Measurements from ENCODE around the gene ARRB1.
"Not testable (repeated sequence)": the region's sequence is repeated elsewhere in the genome, so short reads cannot be mapped to it uniquely, and the experiment has no call there.

ARRB1 gene

GRCh38 chr11:75344186-75344585 lies 7.3 kb downstream of the ARRB1 start:
- no peak for DNase-seq (ENCODE audit: low spot score)

GRCh38 chr11:75342966-75343870 lies 8.2 kb downstream of the ARRB1 start:
- DNase-seq (ENCODE audit: low spot score), result no peak

- DNase-seq (ENCODE audit: low spot score), result no peak
These were observed 9.1 kb downstream of the ARRB1 start for GRCh38 chr11:75342231-75342918.

- DNase-seq (ENCODE audit: low spot score), result no peak
These were observed 9.8 kb downstream of the ARRB1 start for GRCh38 chr11:75341612-75342011.

GRCh38 chr11:75339685-75340409 lies 11.6 kb downstream of the ARRB1 start:
- no peak for DNase-seq (ENCODE audit: low spot score)

- DNase-seq (ENCODE audit: low spot score), result peak; percentile 52
These were observed 12.8 kb downstream of the ARRB1 start for GRCh38 chr11:75338516-75339208.

- DNase-seq (ENCODE audit: low spot score), result peak; percentile 38
These were observed 14.2 kb downstream of the ARRB1 start for GRCh38 chr11:75337195-75337654.

- no peak for DNase-seq (ENCODE audit: low spot score)
These were observed 16.5 kb downstream of the ARRB1 start for GRCh38 chr11:75334976-75335375.

GRCh38 chr11:75334402-75334891 lies 17.0 kb downstream of the ARRB1 start:
- DNase-seq (ENCODE audit: low spot score), result no peak

GRCh38 chr11:75333807-75334140 lies 17.7 kb downstream of the ARRB1 start:
- no peak for DNase-seq (ENCODE audit: low spot score)

GRCh38 chr11:75333022-75333806 lies 18.2 kb downstream of the ARRB1 start:
- no peak for DNase-seq (ENCODE audit: low spot score)

GRCh38 chr11:75331761-75332160 lies 19.7 kb downstream of the ARRB1 start:
- not testable (repeated sequence) for DNase-seq (ENCODE audit: low spot score)

- DNase-seq (ENCODE audit: low spot score), result not testable (repeated sequence)
These were observed 20.2 kb downstream of the ARRB1 start for GRCh38 chr11:75331304-75331703.

- not testable (repeated sequence) for DNase-seq (ENCODE audit: low spot score)
These were observed 20.6 kb downstream of the ARRB1 start for GRCh38 chr11:75330886-75331285.

- DNase-seq (ENCODE audit: low spot score), result no peak
These were observed 21.2 kb downstream of the ARRB1 start for GRCh38 chr11:75330291-75330690.

- DNase-seq (ENCODE audit: low spot score), result peak; percentile 83
These were observed 22.8 kb downstream of the ARRB1 start for GRCh38 chr11:75328426-75329277.

- DNase-seq (ENCODE audit: low spot score), result no peak
These were observed 25.0 kb downstream of the ARRB1 start for GRCh38 chr11:75326439-75326810.

GRCh38 chr11:75325713-75326438 lies 25.6 kb downstream of the ARRB1 start:
- DNase-seq (ENCODE audit: low spot score), result peak; percentile 93

GRCh38 chr11:75324740-75325139 lies 26.7 kb downstream of the ARRB1 start:
- DNase-seq (ENCODE audit: low spot score), result no peak

Measured in AG08395 (cell line).